HG03060 (cell line): ENCODE data around the gene OBP2A.

Source experiments
- ATAC-seq: cut with Tn5 transposase; IDR thresholded peaks from one replicate; pipeline ENCODE4 v1.9.1; 2021; ENCODE audit warnings: low read depth, moderate number of reproducible peaks; ENCODE audit not compliant: unreplicated experiment

OBP2A gene

GRCh38 chr9:135591506-135592330 is 45.8 kb downstream of the OBP2A start:
- ATAC-seq = no peak

- no peak for ATAC-seq
These were observed 46.3 kb downstream of the OBP2A start for GRCh38 chr9:135592331-135592590.

GRCh38 chr9:135592625-135593024 is 46.7 kb downstream of the OBP2A start:
- ATAC-seq = no peak

GRCh38 chr9:135596211-135596610 is 50.3 kb downstream of the OBP2A start:
- no peak for ATAC-seq
